Left forelimb (tissue), 1 donor: Measurements from ENCODE around the gene HGS.

Source experiments
- DNase-seq: peaks from one replicate; pipeline ENCODE4 v3.0.0-alpha.2; 2018; ENCODE audit warnings: low spot score

HGS gene

DNA sequence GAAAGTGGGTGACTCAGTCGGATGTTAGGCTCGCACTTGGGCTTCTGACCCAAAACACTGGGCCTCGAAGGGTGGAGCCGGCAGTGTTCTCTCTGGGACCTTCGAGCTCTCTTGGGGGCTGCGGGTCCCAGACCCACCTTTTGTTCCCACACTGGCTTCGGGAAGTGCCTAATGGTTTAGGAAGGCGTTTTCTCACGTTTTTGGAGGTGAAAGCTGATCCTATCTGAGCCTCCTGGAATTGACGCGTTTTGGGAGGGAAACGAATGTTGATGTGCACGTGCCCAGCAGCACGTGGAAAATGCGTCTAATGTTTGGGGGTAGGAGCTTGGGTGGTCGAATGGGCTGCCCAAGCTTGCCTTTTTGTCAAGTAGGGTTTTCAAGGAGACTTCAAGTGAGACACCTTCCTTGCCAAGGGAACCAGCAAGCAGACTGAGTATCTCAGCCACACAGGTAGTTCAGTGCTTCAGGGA is 666 bp downstream of the HGS start:
- no peak for DNase-seq

DNA sequence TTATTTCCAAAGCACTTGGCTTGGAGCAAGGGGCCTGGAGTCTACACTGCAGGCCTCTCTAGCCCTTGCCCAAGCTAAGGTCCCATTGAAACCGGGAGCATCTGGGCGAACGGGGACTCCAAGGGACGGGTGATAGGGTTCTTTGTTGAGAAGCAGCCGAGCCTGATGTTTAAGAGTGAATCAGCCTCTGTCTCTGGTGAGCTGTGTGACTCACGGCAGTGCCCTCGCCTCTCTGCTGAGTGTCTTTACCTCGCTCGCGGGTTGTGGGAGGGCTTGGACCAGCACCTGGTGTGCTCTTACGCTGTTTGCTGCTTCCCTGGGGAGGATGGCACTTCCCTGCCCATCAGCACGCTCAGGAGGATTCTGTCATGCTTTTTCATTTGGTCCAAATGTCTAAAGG is 1.3 kb downstream of the HGS start:
- no peak for DNase-seq

DNA sequence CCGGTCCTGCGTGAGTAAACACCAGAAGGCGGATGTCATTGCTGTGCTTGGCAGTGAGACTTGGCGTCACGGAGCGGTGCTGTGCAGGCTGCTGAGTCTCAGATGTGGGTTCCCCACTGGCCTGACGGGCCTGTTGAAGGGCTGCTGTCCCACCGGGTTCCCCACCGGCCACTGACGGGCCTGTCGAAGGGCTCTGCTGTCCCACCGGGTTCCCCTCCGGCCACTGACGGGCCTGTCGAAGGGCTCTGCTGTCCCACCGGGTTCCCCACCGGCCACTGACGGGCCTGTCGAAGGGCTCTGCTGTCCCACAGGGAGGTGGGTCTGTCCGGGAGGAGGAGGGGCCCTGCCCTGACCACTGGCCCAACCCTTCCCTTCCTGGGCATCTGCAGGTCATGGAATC is 2.8 kb downstream of the HGS start:
- DNase-seq: no peak

DNA sequence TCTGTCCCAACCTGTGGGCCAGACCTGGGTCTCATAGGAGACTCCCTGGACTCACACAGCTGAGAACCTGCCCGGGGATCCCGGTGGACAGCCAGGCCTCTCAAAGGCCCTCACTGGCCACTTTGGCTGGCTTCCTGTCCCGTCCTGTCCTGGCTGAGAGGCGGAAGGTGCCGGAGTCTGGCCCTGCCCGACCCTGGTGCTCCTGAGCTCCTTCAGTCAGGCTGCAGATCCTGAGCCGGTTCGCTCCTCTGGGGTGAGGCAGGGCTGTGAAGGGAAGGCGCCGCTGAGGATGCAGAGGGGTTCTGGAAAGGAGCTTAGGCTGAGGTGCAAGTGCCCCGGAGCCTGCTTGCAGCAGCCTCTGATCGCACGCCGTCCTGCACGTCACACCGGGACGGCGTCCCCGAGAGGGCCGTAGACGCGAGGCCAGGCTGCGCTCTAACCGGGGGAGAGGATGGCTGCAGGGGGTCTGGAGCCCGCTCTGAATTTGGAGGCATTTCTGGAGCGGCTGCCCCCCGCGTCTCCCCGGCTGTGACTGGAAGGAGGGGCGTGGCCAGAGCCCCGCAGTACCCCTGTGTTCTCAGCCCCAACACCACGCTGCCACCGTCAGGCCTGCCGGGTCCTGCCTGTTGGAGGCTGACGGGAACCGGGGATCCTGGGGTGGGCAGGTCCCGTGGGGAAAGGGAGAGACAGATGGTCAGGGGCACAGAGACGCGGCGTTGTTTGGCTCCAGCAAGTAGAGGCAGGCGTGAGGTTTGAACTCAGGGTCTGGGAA is 4.1 kb downstream of the HGS start:
- no peak for DNase-seq

DNA sequence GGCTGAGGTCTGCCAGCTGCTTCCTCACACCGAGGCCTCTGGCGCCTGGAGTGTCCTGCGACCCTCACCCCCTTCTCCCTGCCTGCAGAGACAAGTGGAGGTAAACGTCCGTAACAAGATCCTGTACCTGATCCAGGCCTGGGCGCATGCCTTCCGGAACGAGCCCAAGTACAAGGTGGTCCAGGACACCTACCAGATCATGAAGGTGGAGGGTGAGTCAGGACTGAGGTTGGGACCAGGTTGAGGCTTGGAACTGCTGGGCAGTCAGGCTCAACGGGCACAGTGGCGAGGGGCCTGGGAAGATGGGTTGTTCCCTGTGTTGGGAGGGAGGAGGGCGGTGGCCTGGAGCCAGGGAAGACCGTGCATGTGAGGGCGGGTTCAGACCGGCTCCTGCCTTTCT is 4.8 kb downstream of the HGS start:
- DNase-seq: no peak

DNA sequence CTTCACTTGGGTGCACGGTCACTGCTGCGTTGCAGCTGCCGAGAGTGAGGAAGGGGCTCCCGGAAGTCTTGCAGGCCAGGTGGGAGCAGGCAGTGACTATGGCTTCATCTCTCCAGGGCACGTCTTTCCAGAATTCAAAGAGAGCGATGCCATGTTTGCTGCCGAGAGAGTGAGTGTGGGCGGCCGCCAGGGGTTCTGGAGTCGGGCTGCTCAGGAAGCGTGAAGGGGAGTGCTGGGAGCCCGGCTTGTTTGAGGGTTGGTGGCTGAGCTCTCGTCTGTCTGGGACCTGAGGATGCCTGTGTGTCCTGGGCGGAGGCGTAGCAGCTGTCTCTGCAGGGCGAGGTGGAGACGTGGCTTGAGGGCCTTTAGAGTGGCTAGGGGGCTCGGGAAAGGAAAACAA is 6.3 kb downstream of the HGS start:
- no peak for DNase-seq

DNA sequence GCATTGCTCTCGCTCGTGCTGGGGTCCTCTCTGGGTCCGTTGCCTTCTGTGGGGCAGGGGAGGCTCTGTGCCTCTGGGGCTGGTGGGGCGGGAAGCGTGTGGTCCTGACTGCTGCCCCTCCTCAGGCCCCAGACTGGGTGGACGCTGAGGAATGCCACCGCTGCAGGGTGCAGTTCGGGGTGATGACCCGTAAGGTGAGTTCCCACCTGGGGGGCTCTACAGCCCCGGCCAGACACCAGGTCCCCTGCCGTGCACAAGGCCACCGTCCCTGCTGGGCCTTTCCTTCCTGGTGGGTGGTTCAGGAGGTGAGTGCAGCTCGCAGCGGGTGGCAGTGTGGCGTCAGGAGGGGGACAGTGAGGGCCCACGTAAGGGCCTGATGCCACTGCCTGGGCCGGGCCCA is 6.7 kb downstream of the HGS start:
- DNase-seq: no peak

DNA sequence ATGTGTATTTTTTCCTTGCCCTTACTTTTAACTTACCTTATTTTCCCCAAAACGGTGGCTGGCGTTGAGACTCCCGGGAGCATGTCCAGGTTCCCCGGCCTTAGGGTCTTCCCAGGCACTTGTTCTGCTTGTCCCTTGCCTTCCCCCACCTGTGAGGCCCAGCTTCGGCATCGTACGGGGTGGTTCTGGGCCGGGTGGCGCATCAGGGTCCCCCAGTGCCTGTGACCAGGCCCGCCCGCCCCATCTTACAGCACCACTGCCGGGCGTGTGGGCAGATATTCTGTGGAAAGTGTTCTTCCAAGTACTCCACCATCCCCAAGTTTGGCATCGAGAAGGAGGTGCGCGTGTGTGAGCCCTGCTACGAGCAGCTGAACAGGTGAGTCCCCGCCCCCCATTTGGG is 7.4 kb downstream of the HGS start:
- no peak for DNase-seq

DNA sequence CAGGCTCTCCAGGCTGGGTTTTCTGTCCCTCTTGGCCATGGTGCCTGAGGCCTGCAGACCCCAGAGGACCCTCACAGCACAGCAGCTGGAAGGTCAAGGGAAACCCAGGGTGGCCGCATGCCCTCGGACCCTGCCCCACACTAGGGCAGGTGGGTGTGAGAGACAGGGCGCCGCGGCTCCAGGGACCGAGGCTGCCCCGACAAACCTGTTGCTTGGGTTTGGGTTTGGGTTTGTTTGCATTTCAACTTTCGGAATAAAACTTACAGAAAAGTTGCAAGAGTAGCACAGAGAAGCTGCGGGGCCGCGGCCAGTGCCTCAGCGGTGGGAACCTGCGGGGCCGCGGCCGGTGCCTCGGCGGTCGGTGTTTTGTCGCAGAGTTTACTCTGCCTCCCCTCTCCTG is 7.8 kb downstream of the HGS start:
- no peak for DNase-seq

DNA sequence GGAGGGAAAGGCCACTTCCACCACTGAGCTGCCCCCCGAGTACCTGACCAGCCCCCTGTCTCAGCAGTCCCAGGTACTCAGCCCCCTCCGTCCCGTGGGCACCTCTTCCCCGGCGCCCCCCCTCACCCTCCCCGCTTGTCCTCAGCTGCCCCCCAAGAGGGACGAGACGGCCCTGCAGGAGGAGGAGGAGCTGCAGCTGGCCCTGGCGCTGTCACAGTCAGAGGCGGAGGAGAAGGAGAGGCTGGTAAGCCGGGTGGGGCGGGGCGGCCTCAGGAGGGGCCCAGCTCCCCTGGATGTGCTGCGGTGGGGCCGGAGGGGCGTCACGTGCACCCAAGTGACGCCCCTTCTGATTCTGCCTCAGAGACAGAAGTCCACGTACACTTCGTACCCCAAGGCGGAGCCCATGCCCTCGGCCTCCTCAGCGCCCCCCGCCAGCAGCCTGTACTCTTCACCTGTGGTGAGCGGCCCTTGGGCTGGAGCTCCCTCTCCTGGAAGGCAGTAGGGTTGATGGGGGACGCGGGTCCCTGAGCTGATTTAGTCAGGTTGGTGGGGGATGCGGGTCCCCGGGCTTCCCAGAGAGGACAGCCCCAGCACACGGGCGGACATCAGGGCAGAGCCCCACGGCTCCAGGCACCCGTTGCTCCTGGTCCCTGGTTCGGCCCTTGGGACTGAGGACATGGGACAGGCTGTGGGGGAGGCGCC is 9.8 kb downstream of the HGS start:
- no peak for DNase-seq

DNA sequence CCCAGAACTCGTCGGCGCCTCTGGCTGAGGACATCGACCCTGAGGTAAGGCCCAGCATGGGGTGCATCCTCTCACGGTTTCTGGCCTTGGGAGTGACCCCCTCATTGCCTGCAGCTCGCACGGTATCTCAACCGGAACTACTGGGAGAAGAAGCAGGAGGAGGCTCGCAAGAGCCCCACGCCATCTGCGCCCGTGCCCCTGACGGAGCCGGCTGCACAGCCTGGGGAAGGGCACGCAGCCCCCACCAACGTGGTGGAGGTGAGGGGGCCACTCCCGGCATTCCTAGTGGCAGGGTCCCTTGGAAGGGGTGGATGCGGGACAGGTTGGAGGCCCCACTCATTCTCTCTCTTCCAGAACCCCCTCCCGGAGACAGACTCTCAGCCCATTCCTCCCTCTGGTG is 11.0 kb downstream of the HGS start:
- DNase-seq: no peak

DNA sequence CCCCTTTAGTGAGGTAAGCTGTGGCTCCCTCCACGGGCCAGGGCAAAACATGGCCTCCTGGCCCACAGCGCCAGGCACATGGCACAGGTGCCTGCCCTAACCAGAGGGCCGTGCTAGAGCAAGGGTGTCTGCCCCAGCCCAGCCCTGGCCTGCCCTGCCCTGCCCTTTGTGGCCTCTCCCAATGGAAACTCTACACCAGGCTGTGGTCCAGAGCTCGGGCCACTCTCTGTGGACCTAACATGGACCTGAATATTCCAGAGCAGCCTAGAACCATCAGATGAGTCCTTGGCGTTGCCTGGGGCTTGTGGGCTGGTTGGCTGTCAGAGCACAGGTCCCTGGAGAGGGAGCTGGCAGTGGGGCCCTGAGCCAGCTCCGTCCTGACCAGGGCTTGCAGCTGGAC is 11.4 kb downstream of the HGS start:
- no peak for DNase-seq

DNA sequence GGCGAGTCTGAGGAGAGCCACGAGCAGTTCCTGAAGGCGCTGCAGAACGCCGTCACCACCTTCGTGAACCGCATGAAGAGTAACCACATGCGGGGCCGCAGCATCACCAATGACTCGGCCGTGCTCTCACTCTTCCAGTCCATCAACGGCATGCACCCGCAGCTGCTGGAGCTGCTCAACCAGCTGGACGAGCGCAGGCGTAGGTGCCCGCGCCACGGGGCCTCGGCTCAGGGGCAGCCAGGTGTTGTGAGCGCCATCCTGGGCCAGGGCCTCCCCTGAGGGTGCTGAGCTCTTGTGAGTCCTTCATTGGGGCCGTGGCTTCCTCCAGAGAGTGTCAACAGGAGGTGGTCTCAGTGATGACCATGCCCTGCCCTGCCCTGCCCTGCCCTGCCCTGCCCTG is 12.0 kb downstream of the HGS start:
- no peak for DNase-seq

DNA sequence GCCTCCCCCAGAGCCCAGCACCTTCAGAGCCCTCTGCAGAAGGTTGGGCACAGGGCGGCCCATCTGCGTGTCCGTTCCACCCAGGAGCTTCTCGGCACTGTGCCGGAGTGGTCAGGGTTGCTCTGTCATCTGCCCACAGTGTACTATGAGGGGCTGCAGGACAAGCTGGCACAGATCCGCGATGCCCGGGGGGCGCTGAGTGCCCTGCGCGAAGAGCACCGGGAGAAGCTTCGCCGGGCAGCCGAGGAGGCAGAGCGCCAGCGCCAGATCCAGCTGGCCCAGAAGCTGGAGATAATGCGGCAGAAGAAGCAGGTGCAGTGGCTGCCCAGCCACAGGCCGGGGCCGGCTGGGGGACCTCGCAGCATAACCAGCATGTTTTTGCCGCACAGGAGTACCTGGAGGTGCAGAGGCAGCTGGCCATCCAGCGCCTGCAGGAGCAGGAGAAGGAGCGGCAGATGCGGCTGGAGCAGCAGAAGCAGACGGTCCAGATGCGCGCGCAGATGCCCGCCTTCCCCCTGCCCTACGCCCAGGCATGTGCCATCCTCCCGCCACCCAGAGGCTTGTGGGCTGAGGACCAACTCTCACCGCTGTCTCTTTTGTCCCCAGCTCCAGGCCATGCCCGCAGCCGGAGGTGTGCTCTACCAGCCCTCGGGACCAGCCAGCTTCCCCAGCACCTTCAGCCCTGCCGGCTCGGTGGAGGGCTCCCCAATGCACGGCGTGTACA is 12.6 kb downstream of the HGS start:
- DNase-seq: no peak

DNA sequence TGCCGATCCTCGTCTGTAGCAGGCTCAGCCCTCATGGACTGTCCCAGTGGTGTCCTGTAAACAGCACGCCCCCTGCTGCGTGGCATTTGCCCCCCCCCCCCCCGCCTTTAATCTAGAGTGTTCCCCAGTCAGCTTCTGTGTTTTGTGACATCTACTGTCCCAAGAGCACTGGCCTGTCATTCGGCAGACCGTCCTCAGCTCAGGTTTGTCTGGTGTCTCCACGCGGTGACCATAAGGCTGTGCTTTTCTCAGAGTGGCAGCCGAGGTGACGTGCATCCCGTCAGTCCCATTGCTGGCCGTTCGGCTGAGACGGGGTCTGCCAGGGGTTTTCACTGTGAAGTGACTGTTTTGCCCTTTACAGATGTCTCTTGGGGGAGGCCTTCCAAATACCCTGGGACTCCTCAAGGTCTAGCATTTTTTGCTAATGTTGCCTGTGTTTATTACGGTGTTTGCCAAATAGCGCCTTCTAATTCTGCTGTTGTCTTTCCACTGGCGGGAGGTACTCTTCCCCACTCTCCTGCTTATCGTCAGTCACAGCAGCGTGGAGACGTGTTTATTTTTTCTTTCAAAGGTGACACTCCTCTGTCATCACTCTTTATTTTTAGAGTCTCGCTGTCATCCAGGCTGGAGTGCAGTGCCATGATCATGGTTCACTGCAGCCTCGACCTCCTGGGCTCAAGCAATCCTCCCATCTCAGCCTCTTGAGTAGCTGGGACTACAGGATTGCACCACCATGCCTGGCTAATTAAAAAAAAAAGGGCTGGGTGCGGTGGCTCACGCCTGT is 13.6 kb downstream of the HGS start:
- DNase-seq: no peak

DNA sequence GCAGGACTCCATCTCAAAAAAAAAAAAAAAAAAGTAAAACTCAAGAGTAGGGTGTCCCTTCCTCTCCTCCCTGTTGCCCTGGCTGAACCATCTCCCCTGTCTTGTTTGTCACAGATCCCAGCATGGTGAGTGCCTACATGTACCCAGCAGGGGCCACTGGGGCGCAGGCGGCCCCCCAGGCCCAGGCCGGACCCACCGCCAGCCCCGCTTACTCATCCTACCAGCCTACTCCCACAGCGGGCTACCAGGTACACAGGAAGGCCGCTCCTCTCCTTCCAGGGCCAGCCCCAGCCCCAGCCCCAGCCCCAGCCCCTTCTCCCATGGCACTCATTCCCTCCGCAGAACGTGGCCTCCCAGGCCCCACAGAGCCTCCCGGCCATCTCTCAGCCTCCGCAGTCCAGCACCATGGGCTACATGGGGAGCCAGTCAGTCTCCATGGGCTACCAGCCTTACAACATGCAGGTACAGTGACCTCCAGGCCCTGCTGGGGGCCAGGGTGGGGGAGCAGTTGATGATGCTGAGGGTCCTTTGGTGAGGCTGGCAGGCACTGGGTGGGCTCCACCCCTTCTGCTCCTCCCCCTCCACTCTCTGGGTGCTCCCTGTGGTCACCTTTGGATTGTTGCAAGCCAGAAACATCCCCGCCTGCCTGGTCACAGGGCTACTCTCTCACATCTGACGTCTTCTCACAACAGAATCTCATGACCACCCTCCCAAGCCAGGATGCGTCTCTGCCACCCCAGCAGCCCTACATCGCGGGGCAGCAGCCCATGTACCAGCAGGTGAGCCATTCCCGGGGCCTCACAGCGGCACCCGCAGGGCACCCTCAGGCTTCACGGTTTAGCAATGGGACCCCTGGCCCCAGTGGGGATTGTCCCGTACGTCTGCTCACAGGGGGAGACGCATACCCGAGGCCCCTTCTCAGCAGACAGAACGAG is 16.8 kb downstream of the HGS start:
- DNase-seq: no peak

DNA sequence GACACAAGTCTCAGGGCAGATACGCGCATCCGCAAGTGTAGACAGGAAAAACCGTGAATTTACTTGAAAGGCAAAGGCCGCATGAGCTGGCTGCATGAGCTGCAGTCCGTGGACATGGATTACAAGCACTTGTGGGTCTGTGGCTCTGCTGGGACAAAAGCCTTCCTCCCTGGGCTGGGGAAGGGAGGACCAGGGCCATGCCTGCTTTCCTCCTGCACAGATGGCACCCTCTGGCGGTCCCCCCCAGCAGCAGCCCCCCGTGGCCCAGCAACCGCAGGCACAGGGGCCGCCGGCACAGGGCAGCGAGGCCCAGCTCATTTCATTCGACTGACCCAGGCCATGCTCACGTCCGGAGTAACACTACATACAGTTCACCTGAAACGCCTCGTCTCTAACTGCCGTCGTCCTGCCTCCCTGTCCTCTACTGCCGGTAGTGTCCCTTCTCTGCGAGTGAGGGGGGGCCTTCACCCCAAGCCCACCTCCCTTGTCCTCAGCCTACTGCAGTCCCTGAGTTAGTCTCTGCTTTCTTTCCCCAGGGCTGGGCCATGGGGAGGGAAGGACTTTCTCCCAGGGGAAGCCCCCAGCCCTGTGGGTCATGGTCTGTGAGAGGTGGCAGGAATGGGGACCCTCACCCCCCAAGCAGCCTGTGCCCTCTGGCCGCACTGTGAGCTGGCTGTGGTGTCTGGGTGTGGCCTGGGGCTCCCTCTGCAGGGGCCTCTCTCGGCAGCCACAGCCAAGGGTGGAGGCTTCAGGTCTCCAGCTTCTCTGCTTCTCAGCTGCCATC is 17.7 kb downstream of the HGS start:
- DNase-seq: no peak

DNA sequence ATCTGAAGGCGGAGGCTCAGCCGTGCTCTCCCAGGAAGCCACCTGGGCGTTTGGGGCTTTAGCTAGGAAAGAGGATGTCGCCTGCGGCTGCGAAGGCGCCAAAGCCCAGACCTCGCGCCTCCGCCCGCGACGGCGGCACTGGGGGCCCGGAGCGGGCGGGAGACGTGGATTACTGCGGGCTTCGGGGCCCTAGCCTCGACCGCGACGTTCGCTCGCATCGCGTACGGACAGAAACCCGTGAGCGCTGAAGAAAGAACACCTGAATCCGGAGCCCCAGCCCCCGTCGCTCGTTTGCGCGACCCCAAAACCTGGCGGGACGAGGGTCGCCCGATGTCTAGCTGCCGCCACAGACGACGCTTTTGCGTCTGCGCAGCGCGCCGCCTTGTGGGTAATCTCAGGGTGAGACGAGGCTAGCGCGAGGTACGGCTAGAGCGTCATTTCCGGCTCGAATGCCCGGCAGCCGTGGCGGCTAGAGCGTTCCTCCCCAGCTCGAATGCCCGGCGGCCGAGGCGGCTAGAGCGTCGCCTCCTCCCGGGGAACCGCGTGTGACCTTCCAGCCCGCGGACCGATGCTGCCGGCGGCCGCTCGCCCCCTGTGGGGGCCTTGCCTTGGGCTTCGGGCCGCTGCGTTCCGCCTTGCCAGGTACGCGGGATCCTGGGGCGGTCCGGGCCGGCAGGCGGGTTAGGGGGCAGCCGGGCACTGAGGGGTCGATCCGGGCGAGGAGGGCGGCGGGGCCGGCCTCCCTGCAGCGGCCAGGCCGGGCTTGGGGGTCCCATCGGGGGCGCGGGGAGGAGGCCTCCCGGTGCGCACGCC is 19.3 kb downstream of the HGS start, which contains the start of gene MRPL12:
MRPL12 (plus strand) TSS at position 434 of the 813 bp plus-strand sequence; CDS start at position 569, 135 bp downstream.
- DNase-seq: peak; percentile 93
